ENCODE data around the gene SLC37A3.

SLC37A3 gene

DNA sequence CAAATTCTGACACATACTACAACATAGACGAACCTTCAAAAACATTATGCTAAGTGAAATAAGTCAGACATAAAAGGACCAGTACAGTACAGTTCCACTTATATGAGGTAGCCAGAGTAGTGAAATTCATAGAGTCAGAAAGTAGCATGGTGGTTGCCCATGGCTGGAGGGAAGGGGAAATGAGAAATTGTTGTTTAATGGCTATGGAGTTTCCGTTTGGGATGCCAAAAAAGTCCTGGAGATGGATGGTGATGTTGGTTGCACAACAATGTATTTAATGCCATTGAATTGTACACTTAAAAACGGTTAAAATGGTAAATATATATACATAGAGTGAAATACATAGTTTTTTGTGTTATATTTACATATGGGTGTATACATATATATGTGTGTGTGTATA is 2.1 kb upstream of the SLC37A3 start:
- DNase-seq (ENCODE audit: low read depth), result no peak

DNA sequence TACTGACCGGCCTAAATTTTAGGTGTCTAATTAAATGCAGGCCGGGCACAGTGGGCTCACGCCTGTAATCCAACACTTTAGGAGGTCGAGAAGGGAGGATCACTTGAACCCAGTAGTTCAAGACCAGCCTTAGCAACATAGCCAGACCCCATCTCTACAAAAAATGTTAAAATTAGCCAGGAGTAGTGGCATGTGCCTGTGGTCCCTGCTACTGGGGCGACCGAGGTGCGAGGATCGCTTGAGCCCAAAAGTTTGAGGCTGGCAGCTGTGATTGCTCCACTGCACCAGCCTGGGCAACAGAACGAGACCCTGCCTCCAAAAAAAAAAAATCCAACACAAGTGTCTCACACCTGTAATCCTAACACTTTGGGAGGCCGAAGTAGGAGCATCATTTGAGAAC is 491 bp upstream of the SLC37A3 start:
- DNase-seq (ENCODE audit: low read depth), result no peak

DNA sequence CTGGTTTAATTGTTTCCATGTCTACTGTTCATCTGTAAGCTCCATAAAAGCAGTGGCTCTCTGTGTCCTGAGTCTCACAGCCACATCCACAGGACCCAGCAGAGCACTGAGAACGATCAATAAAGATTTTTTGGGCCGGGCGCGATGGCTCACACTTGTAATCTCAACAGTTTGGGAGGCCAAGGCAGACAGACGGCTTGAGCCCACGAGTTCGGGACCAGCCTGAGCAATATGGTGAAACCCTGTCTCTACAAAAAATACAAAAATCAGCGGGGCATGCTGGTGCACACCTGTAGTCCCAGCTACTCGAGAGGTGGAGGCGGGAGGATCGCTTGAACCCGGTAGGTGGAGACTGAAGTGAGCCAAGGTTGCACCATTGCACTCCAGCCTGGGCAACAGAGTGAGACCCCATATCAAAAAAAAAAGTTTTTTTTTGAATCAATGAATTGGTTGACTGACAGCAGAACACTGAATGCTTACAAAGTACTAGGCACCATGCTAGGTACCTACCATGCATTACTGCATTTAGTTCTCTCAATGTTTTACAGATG is 4.5 kb downstream of the SLC37A3 start:
- DNase-seq (ENCODE audit: low read depth), result no peak

DNA sequence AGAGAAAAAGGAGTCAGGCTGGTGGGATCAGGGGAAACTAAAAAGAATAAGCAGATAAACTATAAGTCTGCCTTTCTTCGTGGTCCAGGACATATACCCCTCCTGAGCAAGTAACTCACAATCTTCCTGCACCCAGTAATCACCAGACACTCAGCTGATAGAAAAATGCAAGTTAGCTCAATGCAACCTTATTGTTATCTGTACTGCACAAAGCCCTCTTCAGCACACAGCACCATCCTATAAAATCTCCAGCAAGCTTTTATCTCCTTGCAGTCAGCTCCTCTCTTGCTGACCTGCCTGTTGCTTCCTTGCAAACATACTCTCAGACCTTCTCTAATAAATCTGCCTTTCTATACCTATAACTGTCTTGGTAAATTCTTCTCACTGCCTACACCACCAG is 6.7 kb downstream of the SLC37A3 start:
- no peak for DNase-seq (ENCODE audit: low read depth)

DNA sequence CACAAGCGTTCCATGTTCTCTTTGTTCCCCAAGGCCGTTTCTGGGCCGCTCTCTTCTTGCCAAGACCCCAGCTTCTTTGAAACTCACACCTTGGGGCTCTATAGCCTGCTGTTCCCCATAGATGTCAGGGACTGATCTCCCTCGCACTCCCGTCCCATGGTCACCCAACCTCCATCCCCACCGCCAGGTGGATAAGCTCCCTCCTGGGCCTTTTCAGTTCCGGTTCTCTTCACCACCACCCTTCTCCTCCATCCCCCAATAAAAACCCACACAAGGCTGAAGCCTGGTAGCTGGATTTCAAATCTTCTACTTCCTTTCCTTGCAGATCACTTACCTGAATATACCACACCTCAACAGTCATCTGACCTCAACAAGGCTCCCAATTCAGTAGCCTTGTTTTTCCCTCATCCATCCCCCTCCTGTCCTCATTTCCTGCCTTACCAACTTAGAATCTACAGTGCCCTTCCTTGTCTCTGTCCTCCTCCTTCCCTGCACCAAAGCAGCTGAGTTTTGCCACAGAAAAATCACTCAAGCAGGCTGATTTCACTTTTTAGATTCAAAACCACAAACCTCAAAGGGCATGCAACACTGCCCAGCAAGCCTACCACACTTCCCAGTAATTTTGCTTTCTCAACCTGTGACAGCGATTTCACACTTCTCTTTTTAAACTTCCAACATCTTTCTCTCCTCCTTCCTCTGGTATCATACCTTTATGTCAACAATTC is 7.7 kb downstream of the SLC37A3 start:
- DNase-seq (ENCODE audit: low read depth), result no peak

DNA sequence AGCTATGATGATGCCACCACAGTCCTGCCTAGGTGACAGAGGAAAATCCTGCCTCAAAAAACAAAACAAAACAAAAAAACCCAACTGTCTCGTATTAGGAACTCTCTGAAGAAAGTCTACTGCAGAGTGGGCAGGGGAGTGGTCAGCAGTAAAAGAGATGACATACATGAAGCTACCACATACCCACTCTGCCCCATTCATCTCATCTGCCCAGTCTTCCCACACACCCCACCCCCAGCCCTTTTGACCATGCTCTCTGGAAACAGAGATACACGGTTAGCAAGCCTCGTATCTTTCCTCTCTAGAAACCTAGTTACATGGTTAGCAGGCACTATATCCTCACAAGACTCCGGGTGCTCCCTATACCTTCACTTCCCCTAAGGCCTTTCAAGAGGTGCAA is 8.3 kb downstream of the SLC37A3 start:
- no peak for DNase-seq (ENCODE audit: low read depth)

DNA sequence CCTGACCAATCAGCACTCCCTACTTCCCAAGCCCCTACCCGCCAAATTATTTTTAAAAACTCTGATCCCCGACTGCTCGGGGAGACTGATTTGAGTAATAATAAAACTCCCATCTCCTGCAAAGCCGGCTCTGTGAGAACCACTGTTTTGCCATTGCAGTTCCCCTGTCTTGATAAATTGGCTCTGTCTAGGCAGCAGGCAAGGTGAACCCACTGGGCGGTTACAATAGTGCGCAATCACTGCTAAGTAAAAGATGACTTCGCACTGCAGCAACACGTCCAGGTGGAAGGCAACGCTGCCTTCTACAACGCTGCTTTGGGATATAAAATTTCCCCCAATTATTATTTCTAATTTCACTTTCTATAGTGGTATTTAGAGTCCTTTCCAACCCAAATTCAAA is 8.9 kb downstream of the SLC37A3 start:
- no peak for DNase-seq (ENCODE audit: low read depth)

DNA sequence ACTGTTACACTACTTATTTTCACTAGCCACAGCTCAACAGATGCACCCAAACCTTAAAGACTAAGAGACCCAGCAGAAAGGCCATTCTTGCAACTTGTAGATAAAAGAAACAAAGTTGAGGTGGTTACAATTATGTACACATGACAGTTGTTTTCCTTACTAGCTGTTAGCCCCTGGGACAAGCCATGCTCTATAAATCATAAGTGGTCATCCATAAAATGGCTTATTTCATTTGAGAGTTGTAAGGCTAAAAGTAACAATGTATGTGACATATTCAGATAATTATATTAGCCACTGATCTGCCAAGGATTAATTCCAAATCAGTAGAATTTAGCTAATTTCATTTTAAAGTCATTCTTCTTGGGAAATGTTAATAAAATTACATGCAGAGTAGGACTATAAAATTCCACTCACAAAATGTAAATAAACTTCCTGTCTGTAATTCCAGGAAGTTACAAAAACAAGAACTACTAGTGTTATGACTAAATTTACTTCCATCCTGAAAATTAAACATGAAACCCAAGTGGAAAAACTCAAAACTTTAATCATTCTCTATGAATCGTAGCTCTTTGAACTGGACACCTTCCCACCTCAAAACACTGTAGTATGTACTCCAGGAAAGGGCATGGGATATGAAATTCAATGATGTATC is 13.3 kb downstream of the SLC37A3 start:
- no peak for DNase-seq (ENCODE audit: low read depth)

DNA sequence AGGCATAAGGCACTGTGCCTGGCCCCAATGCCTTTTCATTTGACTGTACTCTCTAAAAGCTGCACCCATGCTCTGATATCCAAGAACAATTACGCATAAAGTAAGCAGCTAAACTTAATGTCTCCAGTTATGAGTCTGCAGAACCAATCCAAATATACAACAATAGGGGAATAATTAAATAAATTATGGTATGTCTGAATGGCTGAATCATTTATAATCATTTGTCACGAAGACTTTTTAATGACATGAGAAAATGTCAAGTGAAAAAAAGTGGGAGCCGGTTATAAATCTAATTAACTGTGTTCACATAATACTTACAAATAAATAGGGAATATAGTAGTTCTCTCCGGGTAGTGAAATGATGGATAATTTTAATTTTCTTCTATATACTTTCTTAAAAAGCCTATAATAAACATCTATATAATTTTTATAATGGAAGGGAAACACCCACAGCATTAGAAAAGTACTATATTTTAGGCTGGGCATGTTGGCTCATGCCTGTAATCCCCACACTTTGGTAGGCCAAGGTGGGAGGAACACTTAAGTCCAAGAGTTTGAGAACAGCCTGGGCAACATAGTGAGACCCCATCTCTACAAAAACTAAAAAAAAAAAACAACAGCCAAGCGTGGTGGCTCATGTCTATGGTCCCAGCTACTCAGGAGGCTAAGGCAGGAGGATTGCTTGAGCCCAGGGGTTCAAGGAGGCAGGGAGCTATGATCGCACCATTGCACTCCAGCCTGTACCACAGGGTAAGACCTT is 14.2 kb downstream of the SLC37A3 start:
- no peak for DNase-seq (ENCODE audit: low read depth)

DNA sequence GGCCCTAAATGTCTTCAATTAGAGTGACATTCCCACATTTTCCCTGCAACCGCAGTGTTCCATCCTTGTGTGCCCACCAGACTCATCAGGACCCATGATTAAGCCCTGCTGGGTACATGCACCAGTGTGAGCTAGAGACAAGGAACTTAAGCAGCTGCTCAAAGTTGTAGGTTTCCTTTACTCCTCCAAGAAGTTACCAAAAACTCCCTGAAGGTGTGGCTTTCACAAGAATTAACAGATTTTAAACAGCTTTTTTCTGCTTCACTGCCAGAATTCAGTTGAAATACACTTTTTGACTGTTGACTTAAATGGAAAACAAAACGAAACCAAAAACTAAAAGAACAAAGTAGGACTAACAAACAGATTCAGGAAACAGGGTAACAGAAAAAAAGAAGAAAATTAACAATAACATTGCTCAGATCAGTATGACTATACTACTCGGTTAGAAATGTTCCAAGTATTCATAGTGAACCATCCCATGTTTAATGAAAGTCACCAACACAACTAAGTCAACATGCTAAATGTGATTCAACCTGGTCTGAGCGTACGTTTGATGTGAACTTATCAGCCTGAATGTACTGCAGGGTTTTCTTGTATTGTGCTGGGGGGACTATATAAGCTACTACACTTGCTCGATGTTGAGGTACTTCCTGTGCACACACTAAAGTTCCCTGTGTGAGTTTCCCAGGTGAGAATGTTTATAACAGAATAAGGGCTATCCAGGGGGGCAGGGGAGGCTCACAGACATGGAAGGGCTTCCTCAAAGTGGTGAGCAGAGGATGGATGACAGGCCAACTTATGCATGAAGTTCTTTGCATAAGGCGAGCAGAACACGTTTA is 22.2 kb downstream of the SLC37A3 start:
- DNase-seq (ENCODE audit: low read depth), result no peak

DNA sequence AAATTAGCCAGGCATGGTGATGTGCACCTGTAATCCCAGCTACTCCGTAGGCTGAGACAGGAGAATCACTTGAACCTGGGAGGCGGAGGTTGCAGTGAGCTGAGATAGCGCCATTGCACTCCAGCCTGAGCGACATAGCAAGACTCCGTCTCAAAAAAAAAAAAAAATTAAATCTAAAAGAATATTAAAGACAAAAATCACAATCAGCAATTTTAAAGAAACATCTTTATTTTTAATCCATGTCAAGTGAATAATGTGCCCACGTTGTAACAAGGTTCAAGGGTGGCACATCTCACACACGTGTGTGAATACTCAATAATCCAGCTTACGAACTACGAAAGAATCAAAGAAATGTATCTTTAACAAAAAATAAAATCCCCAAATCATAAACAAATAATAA is 23.0 kb downstream of the SLC37A3 start:
- no peak for DNase-seq (ENCODE audit: low read depth)

DNA sequence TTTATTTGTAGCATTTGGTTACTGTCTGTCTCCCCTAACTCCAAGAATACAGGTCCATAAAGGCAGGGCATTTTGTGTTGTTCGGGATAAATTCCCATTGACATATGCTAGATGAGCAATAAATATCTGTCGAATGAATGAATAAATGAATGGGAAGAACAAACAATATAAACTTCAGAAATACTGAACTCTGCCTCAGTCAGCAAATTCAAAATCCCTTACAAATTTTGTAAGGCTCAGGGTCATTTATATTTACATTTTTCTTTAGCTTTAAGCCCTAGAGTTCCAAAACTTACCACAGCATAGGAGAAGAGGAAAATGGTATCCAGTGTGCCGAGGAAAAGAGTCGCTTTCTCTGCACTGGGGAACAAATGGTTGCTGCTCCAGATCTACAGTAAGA is 29.0 kb downstream of the SLC37A3 start:
- no peak for DNase-seq (ENCODE audit: low read depth)

DNA sequence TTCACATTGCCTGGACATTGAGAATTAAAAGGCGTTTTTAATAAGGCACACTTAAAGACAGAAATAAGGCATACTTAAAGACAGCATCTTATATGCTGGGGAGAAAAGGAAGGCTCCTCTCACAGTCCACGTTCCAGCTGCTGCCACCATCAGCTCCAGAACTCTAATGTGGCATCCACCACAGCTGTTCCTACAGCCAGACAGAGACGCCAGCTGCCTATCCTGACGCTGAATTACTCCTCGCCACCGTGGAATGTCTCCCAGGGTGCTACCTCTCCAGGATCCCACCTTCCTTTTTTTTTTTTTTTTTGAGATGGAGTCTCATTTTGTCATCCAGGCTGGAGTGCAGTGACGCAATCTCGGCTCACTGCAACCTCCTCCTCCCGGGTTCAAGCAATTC is 30.8 kb downstream of the SLC37A3 start:
- no peak for DNase-seq (ENCODE audit: low read depth)

DNA sequence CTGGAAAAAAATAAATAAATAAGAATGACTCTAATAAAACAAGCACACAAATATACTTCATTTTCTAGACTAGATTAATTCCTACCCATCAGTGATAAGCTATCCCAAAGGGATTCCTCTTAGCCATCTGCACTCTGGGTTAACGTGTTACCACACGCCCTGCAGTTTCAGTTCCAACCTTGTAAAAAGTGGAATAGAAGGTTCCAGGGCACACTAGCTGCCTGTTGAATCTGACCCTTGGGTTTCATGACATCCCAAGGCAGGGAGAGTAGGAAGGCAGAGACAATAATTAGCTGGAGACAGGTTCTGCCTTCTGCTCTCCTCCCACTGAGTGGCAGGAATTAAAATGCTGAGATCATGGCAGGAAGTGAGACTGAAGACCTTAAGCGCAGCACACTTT is 33.5 kb downstream of the SLC37A3 start:
- DNase-seq (ENCODE audit: low read depth), result no peak

DNA sequence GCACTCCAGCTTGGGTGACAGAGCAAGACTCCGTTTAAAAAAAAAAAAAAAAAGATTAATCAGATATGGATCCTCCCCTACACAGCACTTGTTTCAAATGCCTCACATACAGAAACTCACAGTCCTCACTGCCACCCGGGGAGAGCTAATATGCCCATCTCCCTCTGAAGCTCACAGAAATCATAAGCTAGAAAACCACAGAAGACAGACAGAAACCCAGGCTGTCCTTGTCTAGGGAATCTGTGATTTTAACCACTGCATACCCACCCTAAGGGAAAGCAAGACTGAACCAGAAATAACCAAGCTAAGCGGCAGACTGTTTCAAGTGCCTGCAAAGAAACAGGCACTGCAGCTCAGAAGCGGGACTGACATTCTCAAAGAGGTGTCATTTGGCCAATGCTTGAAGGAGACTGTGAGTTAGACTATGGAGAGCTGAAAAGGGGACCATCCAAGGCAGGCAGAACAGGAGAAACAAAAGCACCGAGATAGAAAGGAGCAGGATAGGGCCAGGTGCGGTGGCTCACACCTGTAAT is 37.6 kb downstream of the SLC37A3 start:
- DNase-seq (ENCODE audit: low read depth), result no peak

DNA sequence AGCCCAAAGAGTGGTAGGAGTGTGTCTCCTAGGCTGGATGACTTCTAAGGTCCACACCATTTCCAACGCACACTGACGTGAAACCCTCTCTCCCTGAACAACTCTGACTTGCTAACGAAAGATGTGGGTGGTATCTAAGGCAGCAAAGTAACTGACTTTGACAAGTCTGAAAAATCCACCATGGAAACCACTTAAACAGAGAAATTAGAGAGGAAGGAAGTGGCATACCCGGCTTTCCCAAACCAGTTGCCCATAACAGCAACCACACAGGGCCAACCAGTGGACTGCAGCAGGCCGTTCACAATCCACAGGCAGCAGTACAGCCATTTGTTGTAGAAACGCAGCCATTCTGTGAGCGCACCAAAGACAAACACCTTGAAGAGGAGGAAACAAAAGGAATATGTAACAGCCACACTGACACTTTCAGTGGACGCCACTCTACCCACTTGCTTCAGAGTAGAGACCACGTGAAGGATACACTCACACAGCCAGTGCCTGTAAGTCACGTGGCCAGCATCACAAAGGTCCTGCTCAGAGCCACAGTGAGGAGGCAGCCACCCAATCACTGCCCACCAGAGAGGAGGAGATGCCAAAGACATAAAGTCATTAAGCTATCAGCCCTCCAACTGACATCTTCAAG is 39.8 kb downstream of the SLC37A3 start:
- no peak for DNase-seq (ENCODE audit: low read depth)

DNA sequence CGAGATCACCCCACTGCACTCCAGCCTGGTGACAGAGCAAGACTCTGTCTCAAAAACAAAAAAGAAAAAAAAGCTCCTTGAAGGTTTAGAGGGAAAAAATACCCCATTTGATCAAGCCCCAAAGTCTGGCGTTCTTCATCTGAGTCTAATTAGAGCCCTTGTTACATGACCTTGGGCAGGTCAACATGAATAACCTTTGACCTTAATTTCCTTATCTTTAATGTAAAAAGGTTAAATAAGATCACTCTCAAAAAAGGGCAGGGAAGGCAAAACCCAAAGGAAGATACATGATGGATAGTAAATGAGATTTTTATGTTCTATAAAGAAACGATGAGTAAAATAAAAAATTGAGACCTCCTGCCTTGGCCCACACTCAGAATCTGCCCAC is 40.3 kb downstream of the SLC37A3 start:
- no peak for DNase-seq (ENCODE audit: low read depth)

DNA sequence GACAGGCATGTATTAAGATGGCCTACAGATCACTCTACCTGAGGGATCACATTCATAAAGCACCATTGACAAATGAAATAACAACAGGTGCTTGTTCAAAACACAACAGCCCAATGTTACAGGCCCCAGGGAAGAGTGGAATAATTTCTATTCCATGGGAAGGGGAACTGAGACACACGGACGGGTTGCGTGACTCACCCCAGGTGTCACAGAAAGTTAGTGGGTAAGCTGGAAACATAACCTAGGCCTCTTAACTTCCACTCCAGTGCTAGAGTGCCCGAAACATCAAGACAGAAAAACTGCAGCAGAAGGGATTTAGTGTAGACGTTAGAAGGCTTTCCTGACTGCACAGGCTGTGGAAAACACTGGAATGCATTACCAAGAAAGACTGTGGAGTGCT is 48.3 kb downstream of the SLC37A3 start:
- no peak for DNase-seq (ENCODE audit: low read depth)

DNA sequence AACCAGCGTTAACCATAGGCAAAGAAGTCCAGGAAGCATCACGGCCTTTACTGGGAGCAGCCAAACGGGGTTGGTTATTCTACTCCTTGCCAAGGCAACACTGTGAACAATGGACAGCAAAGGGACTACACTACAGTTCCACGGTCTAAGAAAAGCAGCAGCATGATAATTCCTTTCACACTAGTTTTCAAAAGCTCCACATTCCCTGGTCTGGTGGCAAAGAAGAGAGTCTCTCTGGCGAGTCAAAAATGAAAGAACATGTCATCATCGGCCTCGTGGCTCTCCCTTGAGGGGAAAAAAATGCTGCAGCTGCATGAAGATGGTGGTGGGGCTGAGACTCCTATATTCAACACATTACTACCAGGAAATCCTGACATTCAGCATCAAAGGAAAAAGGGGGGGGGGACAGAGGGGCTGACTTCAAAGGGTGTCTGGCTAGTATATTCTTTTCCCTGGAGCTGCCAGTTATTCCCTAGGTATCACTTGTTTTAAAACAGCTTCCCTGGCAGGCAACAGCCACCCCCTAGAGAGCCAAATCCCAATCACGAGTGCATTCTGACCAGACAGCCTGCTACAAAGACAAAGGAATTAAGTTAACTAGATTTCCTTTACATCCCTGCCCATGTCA is 49.1 kb downstream of the SLC37A3 start:
- no peak for DNase-seq (ENCODE audit: low read depth)

DNA sequence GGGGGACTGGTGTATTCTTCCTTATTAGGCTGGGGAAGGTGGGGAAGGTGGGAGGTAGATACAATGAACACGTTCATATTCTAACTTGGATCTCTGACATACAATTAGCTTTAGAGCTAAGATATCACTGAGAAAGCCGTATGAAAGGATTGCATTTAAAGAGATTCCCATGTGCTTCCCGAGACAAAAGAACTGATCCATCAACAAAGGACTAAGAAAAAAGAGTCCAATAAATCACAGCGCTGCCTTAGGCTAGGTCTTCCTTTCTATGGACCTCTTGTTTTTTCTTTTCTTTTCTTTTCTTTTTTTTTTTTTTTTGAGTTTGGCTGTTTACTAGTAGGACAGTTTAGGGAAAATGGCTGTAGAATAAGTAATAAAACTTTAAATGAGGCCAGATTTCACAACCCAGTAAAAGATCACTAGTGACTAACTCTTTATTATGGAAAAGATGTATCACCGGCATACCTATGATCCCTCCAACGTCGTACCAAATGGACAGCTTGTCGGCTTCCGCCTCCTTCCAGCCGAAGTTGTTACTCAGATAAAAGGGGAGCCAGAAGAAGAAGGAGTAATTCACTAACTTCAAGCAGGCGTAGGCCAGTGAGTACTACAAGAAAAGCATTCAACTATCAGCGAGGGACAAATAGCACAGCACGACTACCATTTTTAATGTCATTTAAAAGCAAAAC is 50.0 kb downstream of the SLC37A3 start:
- DNase-seq (ENCODE audit: low read depth), result no peak

All from non-pigmented ciliary epithelial cell (primary cell).